GM12873 (cell line): Measurements from ENCODE around the gene AQP12B.

Experiments used
- TF ChIP-seq, protein P1 (sequence below): IDR thresholded peaks from 2 replicates; pipeline ENCODE4 v1.5.1; 2012; ENCODE audit warnings: low read depth, mild to moderate bottlenecking, moderate library complexity, low read length, control low read depth; ENCODE audit not compliant: insufficient read depth; ENCODE audit errors: missing control alignments

The AQP12B gene

DNA sequence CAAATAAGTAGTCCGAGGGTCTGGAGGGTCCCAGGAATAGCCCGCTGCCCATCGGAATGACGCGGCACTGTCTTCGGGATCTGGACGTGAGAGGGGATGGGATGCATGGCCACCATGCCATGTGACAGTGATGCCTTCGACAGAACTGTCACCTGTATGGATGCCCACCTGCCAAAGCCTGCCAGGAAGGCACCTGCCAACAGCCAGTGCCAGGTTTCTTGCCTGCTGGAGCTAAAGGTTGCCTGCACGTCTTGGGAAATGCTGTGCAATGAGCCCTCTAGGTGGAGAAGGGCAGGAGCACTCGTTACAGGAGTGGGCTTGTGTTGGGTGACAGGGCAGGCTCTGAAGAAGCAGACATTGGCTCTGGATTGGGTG, 36.9 kb downstream of the AQP12B start:
- TF ChIP-seq, protein P1, sequence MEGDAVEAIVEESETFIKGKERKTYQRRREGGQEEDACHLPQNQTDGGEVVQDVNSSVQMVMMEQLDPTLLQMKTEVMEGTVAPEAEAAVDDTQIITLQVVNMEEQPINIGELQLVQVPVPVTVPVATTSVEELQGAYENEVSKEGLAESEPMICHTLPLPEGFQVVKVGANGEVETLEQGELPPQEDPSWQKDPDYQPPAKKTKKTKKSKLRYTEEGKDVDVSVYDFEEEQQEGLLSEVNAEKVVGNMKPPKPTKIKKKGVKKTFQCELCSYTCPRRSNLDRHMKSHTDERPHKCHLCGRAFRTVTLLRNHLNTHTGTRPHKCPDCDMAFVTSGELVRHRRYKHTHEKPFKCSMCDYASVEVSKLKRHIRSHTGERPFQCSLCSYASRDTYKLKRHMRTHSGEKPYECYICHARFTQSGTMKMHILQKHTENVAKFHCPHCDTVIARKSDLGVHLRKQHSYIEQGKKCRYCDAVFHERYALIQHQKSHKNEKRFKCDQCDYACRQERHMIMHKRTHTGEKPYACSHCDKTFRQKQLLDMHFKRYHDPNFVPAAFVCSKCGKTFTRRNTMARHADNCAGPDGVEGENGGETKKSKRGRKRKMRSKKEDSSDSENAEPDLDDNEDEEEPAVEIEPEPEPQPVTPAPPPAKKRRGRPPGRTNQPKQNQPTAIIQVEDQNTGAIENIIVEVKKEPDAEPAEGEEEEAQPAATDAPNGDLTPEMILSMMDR = no peak

DNA sequence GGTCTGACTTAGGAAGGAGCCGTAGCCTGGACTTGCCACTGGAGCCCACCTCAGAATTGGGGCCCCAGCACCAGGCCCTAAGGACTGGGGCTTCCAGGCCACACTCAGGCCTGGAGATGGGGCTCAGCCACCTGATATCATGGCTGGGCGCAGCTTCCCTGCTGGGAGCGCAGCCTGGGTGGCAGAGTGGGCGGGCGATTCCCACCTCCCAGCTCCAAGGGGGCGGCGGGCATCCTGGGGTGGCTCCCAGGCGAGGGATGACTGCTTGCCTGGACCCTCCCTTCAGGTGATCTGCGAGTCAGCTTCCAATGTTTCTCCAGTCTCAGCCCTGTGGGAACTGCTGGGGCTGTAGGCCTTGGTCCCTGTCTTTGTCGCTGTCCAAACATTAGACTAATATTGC, 37.3 kb downstream of the AQP12B start:
- TF ChIP-seq, protein P1 = no peak

DNA sequence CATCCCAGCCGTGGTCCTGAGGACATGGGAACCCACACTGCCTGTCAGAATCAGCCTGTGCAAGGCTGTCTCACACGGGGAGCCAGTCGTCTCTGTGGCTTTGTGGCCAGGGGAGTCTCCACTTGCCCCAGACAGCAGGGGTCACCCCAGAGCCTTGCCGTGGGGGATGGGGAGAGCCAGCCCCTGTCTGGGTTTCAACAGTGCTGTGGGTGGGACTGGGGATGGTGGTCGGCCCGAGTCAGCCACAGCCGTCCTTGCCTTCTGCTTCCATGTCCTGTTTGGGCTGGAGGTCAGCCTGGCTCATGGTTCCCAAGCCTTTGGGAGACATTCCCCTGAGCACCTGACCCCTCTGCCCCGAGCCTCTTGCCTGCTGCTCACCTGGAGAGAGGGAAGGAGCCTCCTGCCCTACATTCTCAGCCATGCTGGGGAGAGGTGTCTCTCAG, 37.8 kb downstream of the AQP12B start:
- TF ChIP-seq, protein P1 = no peak

DNA sequence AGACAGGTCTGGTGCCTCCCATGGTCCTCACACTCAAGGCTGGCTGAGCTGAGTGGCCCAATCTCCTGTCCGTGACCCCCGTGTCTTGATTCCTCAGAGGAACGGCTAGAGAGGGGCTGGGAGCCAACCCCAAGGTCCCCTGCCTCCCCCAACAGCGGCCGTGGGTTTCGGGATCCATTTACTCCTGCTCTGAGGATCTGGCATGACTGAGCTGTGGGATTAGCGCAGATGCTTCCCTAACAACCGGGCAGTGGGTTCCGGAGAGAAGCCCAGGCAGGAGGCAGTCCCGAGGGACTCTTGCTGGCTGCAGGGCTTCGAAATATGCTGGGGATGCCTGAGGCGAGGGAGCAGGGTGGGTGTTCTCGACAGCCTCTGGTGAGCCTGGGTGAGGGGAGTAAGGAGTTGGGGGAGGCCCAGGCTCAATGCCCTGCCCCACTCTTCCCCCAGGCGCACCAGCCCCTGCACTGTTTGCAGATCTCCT, 38.5 kb downstream of the AQP12B start:
- TF ChIP-seq, protein P1 = no peak

DNA sequence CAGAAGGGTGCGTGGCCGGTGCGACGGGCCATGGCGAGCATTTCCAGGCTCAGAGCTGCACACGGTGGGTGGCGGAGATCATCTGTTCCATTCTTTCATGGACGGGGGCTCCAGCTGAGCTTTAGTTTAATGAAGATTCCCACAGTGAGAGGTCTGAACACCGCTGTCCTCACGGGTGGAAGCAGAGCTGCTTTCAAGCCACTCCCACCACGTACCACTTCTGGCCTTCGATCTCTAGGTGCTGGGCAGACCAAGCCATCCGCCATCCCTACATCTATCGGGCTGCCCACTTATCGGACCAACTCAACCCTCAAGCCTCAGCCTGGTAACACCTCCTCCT, 38.9 kb downstream of the AQP12B start:
- TF ChIP-seq, protein P1 = no peak

DNA sequence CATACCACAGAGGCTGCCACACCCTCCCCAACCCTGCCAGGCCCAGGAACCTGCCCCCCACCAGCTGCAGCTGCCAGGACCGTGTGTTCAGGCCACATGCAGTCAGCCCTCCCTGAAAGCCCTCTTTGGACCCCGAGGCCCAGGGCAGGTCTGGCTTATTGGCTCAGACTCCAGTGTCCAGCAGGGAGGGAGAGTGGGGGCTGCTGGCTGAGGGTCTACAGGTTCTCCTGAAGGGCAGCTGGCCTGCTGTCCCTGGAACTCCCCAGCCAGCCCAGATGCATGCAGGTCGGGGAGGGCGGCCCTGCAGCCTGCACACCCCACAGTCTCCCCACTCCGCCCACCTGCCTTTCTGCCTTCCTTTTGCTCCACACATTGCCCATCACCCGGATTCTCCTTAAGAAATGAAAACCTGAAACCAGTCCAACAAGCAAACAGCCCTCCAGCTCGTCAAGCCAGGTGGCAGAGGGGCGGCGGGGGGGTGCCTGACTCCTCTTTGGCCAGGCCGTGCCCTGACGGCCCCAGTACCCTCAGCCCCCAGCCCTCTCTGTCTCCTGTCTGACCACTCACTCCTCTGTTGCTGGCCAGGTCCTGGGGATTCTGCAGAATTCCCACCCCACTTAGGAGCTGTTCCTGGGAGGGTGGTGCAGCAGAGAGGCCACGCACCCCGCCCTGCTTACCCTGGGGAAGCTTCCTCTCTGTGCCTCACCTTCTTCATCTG, 39.4 kb downstream of the AQP12B start:
- TF ChIP-seq, protein P1 = no peak

DNA sequence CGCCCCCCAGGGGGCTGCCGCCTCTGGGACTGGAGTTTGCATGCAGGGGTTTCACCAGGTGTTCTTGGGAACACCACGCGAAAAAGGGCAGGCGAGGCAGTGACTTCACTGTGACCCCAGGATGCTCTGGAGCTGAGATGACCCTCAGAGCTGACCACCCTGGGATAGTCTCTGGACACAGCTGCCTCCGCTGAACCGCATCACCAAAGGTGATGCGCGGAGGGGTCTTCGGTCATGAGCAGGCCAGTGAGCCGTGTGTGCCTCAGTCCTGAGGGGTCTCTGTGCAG, 39.9 kb downstream of the AQP12B start:
- TF ChIP-seq, protein P1 = no peak
